ENCODE measurements around the gene TEDC1. TPM values are rescaled to one million over a fixed set of nuclear protein-coding genes. Genes with fewer than 3 reads are reported as not detected.

Gene TEDC1
- total and polyA plus RNA-seq, 2 donors from 2014 or later: 6.9 to 13.2 TPM

GRCh38 chr14:105464501-105464900 is 26.5 kb upstream of the TEDC1 start:
- Histone ChIP-seq H3K27me3 (ENCODE audit: control insufficient read depth, insufficient read depth, low read length) (no peaks in the 10 kb centered on the region), H3K4me1 (ENCODE audit: control insufficient read depth in 2 of 3, insufficient read depth in 2 of 3, low read depth in 1 of 3, low read length in 3 of 3) (peaks cover 0 to 10% (median 3%) of the 10 kb centered on the region in 3 donors), H3K9me3 (ENCODE audit: control insufficient read depth in 2 of 3, insufficient read depth in 1 of 3, low read length in 3 of 3) (no peaks in the 10 kb centered on the region), H3K9ac (ENCODE audit: low read length in 3 of 3) (no peak overlapping the region), H3K4me3 (ENCODE audit: low read length in 3 of 3) (no peak overlapping the region), H3K36me3 (ENCODE audit: control insufficient read depth in 2 of 3, insufficient read depth in 3 of 3, low read length in 3 of 3) (peaks cover 0 to 7% (median 2%) of the 10 kb centered on the region in 3 donors), H3K27ac (ENCODE audit: low read depth in 2 of 2, low read length in 2 of 2) (no peak overlapping the region)
- TF ChIP-seq, protein P1, sequence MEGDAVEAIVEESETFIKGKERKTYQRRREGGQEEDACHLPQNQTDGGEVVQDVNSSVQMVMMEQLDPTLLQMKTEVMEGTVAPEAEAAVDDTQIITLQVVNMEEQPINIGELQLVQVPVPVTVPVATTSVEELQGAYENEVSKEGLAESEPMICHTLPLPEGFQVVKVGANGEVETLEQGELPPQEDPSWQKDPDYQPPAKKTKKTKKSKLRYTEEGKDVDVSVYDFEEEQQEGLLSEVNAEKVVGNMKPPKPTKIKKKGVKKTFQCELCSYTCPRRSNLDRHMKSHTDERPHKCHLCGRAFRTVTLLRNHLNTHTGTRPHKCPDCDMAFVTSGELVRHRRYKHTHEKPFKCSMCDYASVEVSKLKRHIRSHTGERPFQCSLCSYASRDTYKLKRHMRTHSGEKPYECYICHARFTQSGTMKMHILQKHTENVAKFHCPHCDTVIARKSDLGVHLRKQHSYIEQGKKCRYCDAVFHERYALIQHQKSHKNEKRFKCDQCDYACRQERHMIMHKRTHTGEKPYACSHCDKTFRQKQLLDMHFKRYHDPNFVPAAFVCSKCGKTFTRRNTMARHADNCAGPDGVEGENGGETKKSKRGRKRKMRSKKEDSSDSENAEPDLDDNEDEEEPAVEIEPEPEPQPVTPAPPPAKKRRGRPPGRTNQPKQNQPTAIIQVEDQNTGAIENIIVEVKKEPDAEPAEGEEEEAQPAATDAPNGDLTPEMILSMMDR (IDR thresholded peaks at IDR 0.05; ENCODE audit: borderline replicate concordance, extremely low read depth, insufficient read depth): no peak
- intact Hi-C loops (cut with DNase I): no loop called here
- DNase-seq: no peak
- no peak for FAIRE-seq

- TF ChIP-seq, protein P1 (IDR thresholded peaks at IDR 0.05; ENCODE audit: borderline replicate concordance, extremely low read depth, insufficient read depth): no peak
- no peak overlapping the region for H3K9ac ChIP-seq (ENCODE audit: low read length in 3 of 3)
- H3K4me1 ChIP-seq (ENCODE audit: control insufficient read depth in 2 of 3, insufficient read depth in 2 of 3, low read depth in 1 of 3, low read length in 3 of 3): peaks cover 0 to 10% (median 3%) of the 10 kb centered on the region in 3 donors
- H3K27me3 ChIP-seq (ENCODE audit: control insufficient read depth, insufficient read depth, low read length): no peaks in the 10 kb centered on the region
- no peaks in the 10 kb centered on the region for H3K9me3 ChIP-seq (ENCODE audit: control insufficient read depth in 2 of 3, insufficient read depth in 1 of 3, low read length in 3 of 3)
- FAIRE-seq: no peak
- H3K4me3 ChIP-seq (ENCODE audit: low read length in 3 of 3): no peak overlapping the region
- peaks cover 0 to 7% (median 2%) of the 10 kb centered on the region in 3 donors for H3K36me3 ChIP-seq (ENCODE audit: control insufficient read depth in 2 of 3, insufficient read depth in 3 of 3, low read length in 3 of 3)
- no peak for DNase-seq
- intact Hi-C loops (cut with DNase I): no loop called here
- H3K27ac ChIP-seq (ENCODE audit: low read depth in 2 of 2, low read length in 2 of 2): no peak overlapping the region
Measured at GRCh38 chr14:105465209-105466031, 25.6 kb upstream of the TEDC1 start.

DNA sequence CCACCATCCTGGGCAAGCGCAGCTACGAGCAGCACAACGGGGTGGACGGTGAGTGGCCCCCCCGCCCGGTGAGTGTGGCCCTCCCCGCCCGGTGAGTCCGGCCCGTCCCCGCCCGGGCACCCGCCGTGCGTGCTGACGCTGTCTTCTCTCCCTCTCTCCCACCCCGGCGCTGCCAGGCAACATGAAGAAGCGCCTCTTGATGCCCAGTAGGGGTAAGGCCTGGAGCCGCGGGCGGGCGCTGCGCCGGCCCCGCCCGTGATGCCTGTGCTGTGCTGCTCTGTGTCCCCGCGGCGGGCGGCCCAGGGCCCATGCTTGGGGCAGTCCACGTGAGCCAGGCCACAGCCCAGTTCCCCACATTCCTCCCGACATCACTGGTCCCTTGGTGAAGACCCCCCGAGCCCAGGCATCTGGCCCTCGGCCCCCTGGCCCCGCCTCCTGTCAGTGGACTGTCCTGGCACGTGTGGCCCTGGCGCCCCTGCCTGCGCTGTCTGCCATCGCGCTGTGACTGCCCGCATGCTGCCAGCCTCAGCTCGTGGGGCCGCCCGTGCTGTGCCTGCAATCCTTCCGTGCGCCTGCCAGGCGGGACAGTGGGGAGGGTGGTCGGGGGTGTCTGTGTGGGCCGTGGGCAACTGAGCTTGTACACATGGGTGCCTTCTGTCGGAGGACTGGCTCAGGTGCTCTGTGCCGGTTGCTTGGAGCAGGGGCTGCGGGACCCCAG is 24.4 kb upstream of the TEDC1 start:
- H3K4me3 ChIP-seq (ENCODE audit: low read length in 3 of 3): no peak overlapping the region
- peaks cover 0 to 16% (median 3%) of the 10 kb centered on the region in 3 donors for H3K4me1 ChIP-seq (ENCODE audit: control insufficient read depth in 2 of 3, insufficient read depth in 2 of 3, low read depth in 1 of 3, low read length in 3 of 3)
- no peak overlapping the region for H3K9ac ChIP-seq (ENCODE audit: low read length in 3 of 3)
- FAIRE-seq: no peak
- no peaks in the 10 kb centered on the region for H3K9me3 ChIP-seq (ENCODE audit: control insufficient read depth in 2 of 3, insufficient read depth in 1 of 3, low read length in 3 of 3)
- no peak for DNase-seq
- H3K27ac ChIP-seq (ENCODE audit: low read depth in 2 of 2, low read length in 2 of 2): no peak overlapping the region
- no peaks in the 10 kb centered on the region for H3K27me3 ChIP-seq (ENCODE audit: control insufficient read depth, insufficient read depth, low read length)
- H3K36me3 ChIP-seq (ENCODE audit: control insufficient read depth in 2 of 3, insufficient read depth in 3 of 3, low read length in 3 of 3): peaks cover 0 to 7% (median 0%) of the 10 kb centered on the region in 3 donors
- intact Hi-C loops (cut with DNase I): no loop called here
- TF ChIP-seq, protein P1 (IDR thresholded peaks at IDR 0.05; ENCODE audit: borderline replicate concordance, extremely low read depth, insufficient read depth): no peak

Measured in kidney (tissue), 14 donors.